Urinary bladder (tissue), 4 donors: ENCODE data around the gene ULK4. TPM values are rescaled to one million over a fixed set of nuclear protein-coding genes. Genes with fewer than 3 reads are reported as not detected.
A peak's percentile ranks its signal among the peaks of the same experiment; 100 is the strongest.
"Not testable (repeated sequence)": the region's sequence is repeated elsewhere in the genome, so short reads cannot be mapped to it uniquely, and the experiment has no call there.

Experiments
- DNase-seq: peaks from one replicate; pipeline ENCODE4 v3.0.0-alpha.2; 2015; ENCODE audit errors: extremely low spot score
- H3K27ac ChIP-seq: one replicate; pipeline ENCODE4 v1.5.1; 2013; ENCODE audit warnings: low read depth, mild to moderate bottlenecking, moderate library complexity
- H3K36me3 ChIP-seq: one replicate; pipeline ENCODE4 v1.6.1; 2013; ENCODE audit warnings: mild to moderate bottlenecking, moderate library complexity; ENCODE audit not compliant: insufficient read depth
- H3K4me1 ChIP-seq: one replicate; pipeline ENCODE4 v1.6.1; 2013; ENCODE audit warnings: mild to moderate bottlenecking, moderate library complexity; ENCODE audit not compliant: insufficient read depth
- H3K4me3 ChIP-seq: one replicate; pipeline ENCODE4 v1.5.1; 2013; ENCODE audit warnings: low read depth, low read length
- WGBS: extraction: QIAGEN DNeasy Blood & Tissue Kit; methylation state at CpG from one replicate; pipeline ENCODE4 v1.1.7; 2013; 5-methylcytosine and 5-hydroxymethylcytosine counted together
- polyA plus RNA-seq: library from polyadenylated mRNA; stranded (reverse); fragments of 200-250 nt; gene quantifications from one replicate; pipeline ENCODE4 v1.2.3, GENCODE V29; 2013
- total RNA-seq: library from RNA; depleted of rRNA; stranded (reverse); fragments of >200 nt; gene quantifications from one replicate; pipeline ENCODE4 v1.2.3, GENCODE V29; 2014
- donor health status: healthy with polysubstance abuse.
- donor health status: healthy.

The ULK4 gene
- total and polyA plus RNA-seq, 2 donors: 2.3 to 22.4 TPM

DNA sequence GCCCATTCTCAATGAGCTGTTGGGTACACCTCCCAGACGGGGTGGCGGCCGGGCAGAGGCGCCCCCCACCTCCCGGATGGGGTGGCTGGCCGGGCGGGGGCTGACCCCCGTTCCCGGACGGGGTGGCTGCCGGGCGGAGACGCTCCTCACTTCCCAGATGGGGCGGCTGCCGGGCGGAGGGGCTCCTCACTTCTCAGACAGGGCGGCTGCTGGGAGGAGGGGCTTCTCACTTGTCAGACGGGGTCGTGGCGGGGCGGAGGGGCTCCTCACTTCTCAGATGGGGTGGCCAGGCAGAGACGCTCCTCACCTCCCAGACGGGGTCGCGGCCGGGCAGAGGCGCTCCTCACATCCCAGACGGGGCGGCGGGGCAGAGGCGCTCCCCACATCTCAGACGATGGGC lies 21.2 kb upstream of the ULK4 start:
- not testable (repeated sequence) for H3K36me3 ChIP-seq, H3K4me3 ChIP-seq, H3K27ac ChIP-seq, H3K4me1 ChIP-seq, DNase-seq
- 96% methylated on average over 31 of the region's 32 CpGs for WGBS

DNA sequence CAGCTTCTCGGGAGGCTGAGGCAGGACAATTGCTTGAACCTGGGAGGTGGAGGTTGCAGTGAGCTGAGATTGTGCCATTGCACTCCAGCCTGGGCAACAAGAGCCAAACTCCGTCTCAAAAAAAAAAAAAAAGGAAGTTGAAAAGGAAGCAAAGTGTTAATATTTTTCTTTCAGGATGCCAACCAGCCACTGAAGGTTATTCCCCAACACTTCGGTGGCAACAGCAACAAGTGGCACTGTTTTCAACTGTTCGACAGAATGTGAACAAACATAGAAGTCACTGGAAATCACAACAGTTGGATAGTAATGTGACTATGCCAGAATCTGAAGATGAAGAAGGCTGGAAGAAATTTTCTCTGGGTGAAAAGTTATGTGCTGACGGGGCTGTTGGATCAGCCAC lies 15.5 kb upstream of the ULK4 start:
- H3K36me3 ChIP-seq, H3K4me3 ChIP-seq, H3K4me1 ChIP-seq, DNase-seq, H3K27ac ChIP-seq: not testable (repeated sequence)
- 77% methylated on average over 5 of the region's 5 CpGs for WGBS

DNA sequence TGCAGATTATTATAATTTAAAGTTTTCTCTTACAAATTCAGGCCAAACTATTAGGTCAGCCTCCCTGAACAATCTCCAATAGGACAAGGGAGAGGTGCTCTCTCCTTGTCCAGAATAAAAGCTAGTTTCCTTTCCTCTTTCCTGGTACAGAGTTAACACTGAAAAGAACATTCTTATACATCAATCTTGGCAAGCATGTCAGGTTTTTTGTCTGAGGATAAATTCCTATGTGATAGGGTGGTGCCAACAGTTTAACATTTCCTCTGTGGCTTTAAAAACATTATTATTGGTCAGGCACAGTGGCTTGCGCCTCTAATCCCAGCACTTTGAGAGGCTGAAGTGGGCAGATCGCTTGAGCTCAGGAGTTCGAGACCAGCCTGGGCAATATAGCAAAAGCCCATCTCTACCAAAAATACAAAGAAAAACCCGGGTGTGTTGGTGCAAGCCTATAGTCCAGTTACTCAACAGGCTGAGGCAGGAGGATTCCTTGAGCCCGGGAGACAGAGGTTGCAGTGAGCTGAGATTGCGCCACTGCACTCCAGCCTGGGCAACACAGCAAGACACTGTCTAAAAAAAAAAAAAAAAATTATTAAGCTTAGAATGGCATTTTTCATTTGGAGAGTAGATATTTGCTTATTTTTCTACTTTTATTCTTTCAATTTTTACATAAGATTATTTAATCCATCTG lies 13.7 kb upstream of the ULK4 start:
- 70% methylated on average over 6 of the region's 6 CpGs for WGBS
- Histone ChIP-seq H3K4me3 (no peak overlapping the region), H3K27ac (no peak overlapping the region), H3K4me1 (no peaks in the 10 kb centered on the region), H3K36me3 (no peaks in the 10 kb centered on the region)
- no peak for DNase-seq

DNA sequence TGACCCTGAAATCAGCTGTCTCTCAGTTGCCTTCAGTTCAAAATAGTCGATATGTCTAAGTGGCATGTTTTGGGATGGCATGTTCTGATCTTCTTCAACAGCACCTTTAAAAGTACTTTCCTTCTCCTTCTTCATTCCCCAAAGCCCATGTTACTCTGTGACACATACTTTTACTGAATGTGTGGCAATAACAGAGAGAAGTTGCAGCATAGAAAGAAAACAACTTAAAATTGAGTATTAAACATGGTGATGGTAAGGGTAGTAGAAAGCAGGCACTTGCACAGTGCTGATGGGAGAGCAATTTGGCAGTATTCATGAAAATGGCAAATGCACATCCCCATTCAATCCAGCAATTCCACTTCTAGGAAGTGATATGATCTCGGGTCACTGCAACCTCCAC lies 12.3 kb upstream of the ULK4 start:
- Histone ChIP-seq H3K4me3 (no peak overlapping the region), H3K27ac (no peak overlapping the region), H3K4me1 (no peaks in the 10 kb centered on the region), H3K36me3 (no peaks in the 10 kb centered on the region)
- DNase-seq: no peak
- 88% methylated on average over 2 of the region's 2 CpGs for WGBS

DNA sequence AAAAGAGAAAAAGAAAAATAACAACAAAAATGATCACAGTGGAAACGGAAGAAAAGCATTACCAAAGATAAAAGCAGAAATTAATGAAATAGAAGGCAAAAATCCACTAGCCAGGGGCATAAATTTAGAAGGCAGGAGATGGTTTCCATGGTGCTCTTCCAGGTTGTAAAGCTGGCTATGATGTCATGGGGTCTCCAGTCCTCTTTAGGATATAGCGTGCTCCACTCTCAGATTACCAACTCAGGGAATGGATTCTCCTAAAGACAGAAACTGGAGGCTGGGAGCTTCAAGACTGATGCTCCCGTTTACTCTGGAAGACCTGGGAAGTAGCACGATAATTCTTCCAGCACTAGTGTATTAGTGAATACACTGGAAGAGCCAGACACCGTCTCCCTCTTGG lies 10.9 kb upstream of the ULK4 start:
- no peak for DNase-seq
- 84% methylated on average over 5 of the region's 5 CpGs for WGBS
- H3K4me3 ChIP-seq: no peak overlapping the region
- no peaks in the 10 kb centered on the region for H3K4me1 ChIP-seq
- no peaks in the 10 kb centered on the region for H3K36me3 ChIP-seq
- H3K27ac ChIP-seq: no peak overlapping the region

DNA sequence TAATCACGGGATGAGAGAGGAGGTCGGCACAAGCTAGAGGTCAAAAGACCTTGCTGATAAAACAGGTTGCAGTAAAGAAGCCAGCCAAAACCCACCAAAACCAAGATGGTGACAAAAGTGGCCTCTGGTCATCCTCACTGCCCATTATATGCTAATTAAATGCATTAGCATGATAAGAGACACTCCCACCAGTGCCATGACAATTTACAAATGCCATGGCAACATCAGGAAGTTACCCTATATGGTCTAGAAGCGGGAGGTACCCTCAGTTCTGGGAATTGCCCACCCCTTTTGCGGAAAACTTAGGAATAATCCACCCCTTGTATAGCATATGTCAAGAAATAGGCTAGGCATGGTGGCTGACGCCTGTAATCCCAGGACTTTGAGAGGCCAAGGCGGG lies 4.3 kb upstream of the ULK4 start:
- no peak overlapping the region for H3K4me3 ChIP-seq
- no peaks in the 10 kb centered on the region for H3K36me3 ChIP-seq
- H3K4me1 ChIP-seq: no peaks in the 10 kb centered on the region
- no peak overlapping the region for H3K27ac ChIP-seq
- WGBS: 82% methylated on average over 6 of the region's 6 CpGs
- no peak for DNase-seq

DNA sequence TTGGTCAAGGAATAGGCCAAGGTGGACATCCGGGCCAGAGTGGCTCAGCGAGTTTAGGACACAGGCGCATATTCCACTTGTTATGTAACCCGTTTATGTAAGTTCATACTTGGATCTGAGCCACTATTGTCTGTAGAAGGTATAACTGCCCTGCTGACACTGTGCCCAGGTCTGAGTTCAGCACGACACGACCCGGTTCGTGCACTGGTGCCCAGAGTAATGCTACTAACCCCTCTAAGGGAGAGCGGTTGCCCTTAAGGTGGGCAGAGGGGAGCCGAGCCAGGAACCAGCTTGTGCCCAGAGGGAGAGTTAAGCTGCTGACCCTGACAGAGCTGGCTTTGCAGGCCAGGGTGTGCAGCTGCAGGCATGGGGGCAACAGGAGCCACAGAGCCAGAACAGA lies 1.9 kb upstream of the ULK4 start:
- Histone ChIP-seq H3K4me1 (no peaks in the 10 kb centered on the region), H3K4me3 (no peak overlapping the region), H3K27ac (no peak overlapping the region), H3K36me3 (no peaks in the 10 kb centered on the region)
- DNase-seq: no peak
- WGBS: 88% methylated on average over 10 of the region's 10 CpGs

DNA sequence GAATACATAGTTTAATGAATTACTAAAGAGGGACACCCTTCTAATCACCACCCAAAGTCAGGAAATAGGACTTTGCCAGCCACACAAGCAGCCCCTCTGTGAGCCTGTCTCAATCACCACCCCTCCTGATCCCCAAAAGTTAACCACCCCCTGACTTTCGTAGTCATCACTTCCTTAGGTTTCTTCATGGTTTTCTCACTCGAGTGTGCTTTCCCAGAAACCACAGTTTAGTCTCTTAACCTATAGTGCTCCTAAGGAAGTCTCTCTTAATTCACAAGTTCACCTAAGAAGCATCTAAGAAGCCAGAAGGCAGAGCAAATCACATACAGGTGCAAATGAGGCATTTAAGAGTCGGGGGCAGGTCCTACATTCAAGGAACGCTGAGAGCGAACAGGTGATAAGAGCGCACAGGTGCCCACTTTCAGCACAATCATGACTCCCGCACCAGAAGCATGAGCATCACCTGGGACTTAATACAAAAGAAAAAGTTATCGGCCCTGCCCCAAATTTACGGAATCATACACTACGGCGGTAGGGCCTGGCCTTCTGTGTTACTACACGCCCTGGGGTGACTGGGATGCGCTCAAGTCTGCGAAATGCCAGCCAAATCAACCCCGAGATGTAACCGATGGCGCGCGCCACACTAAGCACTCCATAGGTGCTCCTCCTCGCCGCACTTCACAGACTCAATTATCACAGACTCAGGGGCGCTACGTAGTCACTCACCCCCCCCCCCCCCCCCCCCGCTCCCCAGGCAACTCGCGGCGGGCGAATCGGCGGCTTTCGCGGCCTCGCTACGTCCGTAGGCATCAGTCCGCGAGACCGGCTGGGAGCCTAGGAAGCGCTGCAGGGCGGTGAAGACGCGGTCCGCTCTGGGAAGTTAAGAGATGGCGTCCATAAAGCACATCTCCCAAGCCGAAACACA lies 815 bp downstream of the ULK4 start:
- Histone ChIP-seq H3K36me3 (no peaks in the 10 kb centered on the region), H3K4me3 (peak overlapping the region; percentile 81), H3K4me1 (no peaks in the 10 kb centered on the region), H3K27ac (peak overlapping the region; percentile 29)
- DNase-seq: no peak
- WGBS: 1% methylated on average over 45 of the region's 45 CpGs

DNA sequence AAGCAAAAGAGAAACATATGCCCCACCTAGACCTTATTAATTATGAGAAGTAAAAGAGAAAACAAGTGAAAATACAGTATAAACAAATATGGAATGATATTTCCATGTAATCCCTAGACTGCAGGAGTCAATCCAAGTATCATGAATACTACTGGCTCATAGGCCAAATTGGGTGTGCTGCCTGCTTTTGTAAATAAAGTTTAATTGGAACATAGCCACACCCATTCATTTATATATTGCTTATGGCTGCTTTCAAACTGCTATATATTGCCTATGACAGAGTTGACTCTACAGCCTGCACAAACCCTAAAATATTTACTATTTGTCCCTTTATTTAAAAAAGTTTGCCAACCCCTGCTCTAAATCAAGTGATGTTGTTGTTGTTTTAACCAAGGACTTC lies 5.3 kb downstream of the ULK4 start:
- no peak overlapping the region for H3K27ac ChIP-seq
- H3K4me3 ChIP-seq: no peak overlapping the region
- peaks cover 1% of the 10 kb centered on the region for H3K36me3 ChIP-seq
- DNase-seq: no peak
- H3K4me1 ChIP-seq: no peaks in the 10 kb centered on the region

DNA sequence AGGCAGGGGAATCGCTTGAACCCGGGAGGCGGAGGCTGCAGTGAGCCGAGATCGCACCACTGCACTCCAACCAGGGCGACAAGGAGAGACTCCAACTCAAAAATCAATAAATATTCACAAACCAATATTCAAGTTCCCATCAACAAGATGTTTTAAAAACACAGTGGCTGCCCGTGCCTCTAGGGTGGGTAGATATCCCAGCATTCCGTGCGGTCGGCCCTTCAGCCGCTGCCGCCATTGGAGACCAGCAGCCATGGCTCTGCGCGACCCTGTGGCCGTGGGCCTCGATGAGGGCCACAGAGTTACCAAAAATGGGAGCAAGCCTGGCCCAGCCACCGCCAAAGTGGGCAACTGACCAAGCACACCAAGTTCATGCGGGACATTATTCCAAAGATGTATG lies 6.7 kb downstream of the ULK4 start:
- peaks cover 1% of the 10 kb centered on the region for H3K36me3 ChIP-seq
- DNase-seq: no peak
- no peak overlapping the region for H3K27ac ChIP-seq
- H3K4me1 ChIP-seq: no peaks in the 10 kb centered on the region
- WGBS: 92% methylated on average over 18 of the region's 18 CpGs
- H3K4me3 ChIP-seq: no peak overlapping the region

DNA sequence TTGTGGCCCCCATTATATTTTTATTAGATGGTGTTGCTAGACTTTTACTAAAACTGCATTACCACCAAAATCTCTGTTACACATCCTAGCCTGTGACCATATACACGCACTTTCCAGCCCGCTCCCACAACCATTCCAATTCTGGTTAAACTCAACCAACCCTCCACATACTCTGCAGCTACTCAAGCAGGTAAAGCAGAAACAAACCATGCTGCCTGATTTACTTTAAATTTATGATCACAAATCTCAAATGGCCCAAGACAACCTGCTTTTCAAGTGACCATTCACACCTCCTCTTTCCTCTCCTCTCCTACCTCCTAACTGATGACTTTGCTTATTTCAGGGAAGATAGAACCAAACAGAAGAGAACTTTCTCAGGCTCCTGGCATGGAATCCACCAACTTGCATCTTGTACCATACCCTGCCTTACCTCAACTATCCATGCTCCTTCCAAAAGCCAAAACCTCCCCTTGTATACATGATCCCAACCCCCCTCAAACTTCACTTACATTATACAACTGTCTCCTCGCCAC lies 18.5 kb downstream of the ULK4 start:
- Histone ChIP-seq H3K27ac (no peak overlapping the region), H3K4me3 (no peak overlapping the region), H3K36me3 (peaks cover 1% of the 10 kb centered on the region), H3K4me1 (no peaks in the 10 kb centered on the region)
- WGBS: 98% methylated on average over 3 of the region's 3 CpGs
- no peak for DNase-seq

DNA sequence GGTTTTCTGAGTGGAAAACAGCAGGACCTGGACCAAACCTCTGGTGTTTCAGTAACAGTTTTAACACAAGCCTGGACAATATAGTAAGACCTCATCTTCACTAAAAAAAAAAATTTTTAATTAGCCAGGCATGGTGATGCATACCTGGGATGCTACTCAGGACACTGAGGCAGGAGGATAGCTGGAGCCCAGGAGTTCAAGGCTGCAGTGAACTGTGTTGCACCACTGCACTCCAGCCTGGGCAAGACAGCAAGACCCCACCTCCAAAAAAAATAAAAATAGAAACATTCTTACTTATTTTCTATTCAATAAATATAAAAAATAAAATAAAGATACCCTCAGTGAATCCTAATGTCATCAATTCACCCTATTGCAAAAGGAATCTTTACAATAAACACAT lies 21.5 kb downstream of the ULK4 start:
- no peaks in the 10 kb centered on the region for H3K36me3 ChIP-seq
- no peak overlapping the region for H3K4me3 ChIP-seq
- no peak overlapping the region for H3K27ac ChIP-seq
- no peaks in the 10 kb centered on the region for H3K4me1 ChIP-seq
- DNase-seq: no peak

DNA sequence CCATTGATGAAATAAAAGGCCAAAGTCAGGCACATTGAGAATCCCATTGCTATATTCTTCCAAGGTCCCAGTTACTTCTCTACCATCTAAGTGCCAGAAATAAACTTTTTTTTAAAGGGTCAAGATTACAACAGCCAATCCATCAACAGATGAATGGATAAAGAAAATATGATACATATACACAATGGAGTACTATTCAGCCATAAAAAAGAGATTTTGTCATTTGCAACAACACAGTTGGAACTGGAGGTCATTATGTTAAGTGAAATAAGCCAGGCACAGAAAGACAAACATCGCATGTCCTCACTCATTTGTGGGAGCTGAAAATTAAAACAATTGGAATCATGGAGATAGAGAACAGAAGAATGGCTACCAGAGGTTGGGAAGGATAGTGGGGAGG lies 25.5 kb downstream of the ULK4 start:
- WGBS: 97% methylated on average over 1 of the region's 1 CpG
- H3K4me3 ChIP-seq: no peak overlapping the region
- DNase-seq: no peak
- no peaks in the 10 kb centered on the region for H3K4me1 ChIP-seq
- H3K36me3 ChIP-seq: no peaks in the 10 kb centered on the region
- H3K27ac ChIP-seq: no peak overlapping the region

DNA sequence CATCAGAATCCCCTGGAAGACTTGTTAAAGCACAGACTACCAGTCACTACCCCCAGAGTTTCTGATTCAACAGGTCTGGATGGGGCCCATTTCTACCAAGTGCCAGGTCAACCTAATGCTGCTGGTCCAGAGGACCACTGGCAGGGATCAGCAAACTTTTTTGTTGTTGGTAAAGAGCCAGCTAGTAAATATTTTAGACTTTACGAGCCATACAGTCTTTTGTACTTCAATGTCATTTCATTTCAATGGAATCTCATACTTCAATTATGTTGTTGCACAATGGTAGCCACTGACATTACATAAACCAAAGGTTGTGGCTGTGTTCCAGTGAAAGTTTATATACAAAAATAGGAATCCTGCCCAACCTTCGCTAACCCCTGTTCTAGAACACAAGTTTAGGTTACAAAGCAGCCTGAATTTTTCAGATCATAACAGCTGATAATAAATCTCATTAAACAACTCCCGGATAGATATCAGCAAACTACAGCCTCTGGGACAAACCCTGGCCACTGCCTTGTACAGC lies 28.7 kb downstream of the ULK4 start:
- Histone ChIP-seq H3K36me3 (no peaks in the 10 kb centered on the region), H3K4me1 (no peaks in the 10 kb centered on the region), H3K27ac (no peak overlapping the region), H3K4me3 (no peak overlapping the region)
- 21% methylated on average over 3 of the region's 3 CpGs for WGBS
- DNase-seq: no peak
